LNCaP clone FGC (cell line): ENCODE results near the gene FN1.

Source experiments
- DNase-seq: peaks from one replicate; pipeline ENCODE4 v3.0.0-alpha.2; 2011; ENCODE audit warnings: low read depth
- H3K4me3 ChIP-seq: 2 replicates; pipeline ENCODE4 v1.5.1; 2011; ENCODE audit warnings: mild to moderate bottlenecking, low read depth, low read length, control low read depth
- TF ChIP-seq, protein P1 (sequence below): IDR thresholded peaks from 2 replicates; pipeline ENCODE4 v1.5.1; 2012; ENCODE audit warnings: mild to moderate bottlenecking; ENCODE audit not compliant: control insufficient read depth, insufficient read depth; ENCODE audit errors: extremely low read depth

Gene FN1

DNA sequence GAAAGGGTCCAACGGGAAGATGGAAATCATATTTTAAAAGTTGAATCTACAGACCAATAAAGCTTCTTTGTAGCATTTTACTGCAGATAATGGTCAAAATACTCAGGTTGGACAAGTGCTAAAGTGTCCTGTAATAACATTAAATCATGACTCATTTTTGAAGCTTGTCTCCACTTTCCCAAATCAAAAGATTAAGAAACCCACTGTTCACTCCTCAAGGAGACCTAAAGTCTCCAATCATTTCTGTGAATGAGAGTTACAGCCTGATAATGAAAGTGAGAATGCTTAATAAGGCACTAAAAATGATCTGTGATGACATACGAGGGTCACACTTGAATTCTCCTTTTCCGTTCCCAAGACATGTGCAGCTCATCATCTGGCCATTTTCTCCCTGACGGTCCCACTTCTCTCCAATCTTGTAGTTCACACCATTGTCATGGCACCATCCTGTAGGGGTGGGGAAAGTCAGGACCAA is 70.6 kb downstream of the FN1 start:
- no peak for DNase-seq
- TF ChIP-seq, protein P1, sequence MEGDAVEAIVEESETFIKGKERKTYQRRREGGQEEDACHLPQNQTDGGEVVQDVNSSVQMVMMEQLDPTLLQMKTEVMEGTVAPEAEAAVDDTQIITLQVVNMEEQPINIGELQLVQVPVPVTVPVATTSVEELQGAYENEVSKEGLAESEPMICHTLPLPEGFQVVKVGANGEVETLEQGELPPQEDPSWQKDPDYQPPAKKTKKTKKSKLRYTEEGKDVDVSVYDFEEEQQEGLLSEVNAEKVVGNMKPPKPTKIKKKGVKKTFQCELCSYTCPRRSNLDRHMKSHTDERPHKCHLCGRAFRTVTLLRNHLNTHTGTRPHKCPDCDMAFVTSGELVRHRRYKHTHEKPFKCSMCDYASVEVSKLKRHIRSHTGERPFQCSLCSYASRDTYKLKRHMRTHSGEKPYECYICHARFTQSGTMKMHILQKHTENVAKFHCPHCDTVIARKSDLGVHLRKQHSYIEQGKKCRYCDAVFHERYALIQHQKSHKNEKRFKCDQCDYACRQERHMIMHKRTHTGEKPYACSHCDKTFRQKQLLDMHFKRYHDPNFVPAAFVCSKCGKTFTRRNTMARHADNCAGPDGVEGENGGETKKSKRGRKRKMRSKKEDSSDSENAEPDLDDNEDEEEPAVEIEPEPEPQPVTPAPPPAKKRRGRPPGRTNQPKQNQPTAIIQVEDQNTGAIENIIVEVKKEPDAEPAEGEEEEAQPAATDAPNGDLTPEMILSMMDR, result no peak
- H3K4me3 ChIP-seq, result no peak overlapping the region

DNA sequence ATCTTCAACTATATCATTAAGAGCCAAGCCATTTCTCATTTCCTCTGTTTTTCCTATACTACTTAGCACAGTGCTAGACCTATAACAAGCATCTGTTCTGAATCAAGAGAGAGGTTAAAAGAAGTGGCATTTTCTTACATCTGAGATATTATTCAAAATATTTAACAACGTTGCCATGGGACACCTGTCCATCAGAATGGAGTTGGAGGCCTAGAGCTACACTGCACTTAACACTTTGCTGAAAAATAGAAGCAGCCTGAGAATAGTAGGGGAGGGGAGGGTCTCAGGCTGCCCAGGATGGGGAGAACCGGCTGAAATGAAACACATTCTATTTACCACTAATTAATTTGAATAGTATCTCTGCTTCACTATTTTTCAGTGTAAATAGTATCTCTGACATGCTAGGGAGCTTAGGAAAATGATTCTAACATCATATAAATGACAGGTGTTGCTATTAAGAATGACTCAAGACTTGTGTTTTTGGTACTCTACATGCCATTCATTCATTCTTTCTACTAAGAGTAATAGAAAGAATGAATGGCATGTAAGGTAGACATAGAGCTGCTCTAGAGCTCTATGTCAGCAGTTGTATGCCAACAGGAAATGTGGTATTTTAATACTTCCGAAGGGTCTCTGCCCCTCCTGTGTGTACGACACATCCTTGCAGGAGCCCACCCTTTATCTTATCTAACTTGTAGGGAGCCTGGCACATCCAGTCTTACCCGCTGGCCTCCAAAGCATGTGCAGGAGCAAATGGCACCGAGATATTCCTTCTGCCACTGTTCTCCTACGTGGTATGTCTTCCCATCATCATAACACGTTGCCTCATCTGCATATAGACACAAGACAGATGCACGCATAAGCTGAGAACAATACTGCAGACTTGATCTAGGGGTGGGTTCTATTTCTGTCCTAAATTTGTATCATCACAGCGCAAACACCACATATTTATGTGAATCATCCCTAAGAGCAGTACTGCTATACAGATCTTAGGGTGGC is 71.4 kb downstream of the FN1 start:
- TF ChIP-seq, protein P1, result no peak
- H3K4me3 ChIP-seq, result no peak overlapping the region
- no peak for DNase-seq

DNA sequence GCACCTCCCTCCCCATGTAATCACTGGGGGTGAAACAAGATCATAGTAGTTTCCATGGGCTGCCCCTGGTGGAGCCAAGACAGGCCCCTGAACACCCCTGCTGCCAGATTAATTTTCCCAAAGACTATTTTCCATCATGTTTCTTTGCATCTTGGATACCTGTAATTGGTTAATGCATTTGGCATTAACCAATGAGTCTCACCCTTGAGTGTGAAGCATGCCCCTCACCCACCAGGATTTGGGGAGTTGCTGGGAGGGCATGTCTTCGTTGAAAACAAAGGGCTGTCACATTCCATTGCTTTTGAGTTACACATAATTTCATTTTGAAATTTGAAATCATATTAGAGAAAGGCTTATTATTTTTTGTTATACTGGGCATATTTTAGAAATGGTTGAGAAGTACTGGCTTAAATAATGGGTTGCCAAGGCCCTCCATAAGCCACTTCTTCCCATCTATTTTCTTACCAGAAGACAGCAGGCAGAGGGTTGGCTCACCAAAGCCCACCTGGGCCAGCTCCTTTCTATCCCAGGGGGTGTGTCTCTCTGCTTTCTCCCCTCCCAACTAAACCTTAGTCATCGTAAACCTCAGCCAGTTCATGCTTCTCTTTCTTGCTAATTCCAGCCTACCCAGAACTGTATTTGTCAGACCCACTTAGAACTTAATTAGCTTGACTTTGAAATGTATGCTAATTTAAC is 72.3 kb downstream of the FN1 start:
- no peak for DNase-seq
- no peak overlapping the region for H3K4me3 ChIP-seq
- TF ChIP-seq, protein P1, result no peak

DNA sequence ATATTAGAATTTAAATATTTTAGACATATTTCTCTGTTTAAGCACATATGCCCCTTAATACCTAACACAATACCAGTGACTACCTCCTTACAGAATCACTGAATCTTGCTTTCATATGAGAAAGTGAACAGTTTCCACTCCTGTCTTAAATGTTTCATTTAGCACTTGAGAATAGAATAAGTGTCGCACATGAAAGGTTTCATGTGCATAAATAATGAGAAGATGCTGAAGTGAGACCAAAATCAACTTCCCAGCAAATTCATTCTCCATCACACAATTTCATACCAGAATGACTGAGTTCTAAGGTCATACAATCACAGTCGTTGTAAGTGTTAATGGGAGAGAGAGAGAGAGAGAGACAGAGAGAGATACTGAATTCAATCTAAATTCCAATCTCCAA is 72.8 kb downstream of the FN1 start:
- TF ChIP-seq, protein P1, result no peak

DNA sequence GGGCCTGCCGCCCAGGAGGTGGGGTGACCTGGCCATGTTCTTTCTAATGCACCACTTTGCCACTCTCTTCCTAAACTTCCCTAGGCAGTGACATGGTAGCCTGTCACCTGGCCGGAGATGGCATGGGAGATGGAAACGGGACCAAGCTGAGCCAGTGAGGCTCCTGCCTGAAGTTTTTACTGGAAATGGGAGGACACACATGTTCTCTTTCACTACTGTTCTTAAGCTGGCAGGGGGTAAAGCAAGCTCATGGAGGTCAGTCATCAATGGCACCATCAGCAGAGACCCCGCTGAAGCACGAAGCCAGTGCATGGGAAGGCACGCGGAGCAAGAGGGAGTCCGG is 73.3 kb downstream of the FN1 start:
- H3K4me3 ChIP-seq, result no peak overlapping the region
- no peak for DNase-seq
- TF ChIP-seq, protein P1, result no peak

More for the DNA sequence above, 72.8 kb downstream of the FN1 start:
- H3K4me3 ChIP-seq, result no peak overlapping the region
- DNase-seq, result no peak

DNA sequence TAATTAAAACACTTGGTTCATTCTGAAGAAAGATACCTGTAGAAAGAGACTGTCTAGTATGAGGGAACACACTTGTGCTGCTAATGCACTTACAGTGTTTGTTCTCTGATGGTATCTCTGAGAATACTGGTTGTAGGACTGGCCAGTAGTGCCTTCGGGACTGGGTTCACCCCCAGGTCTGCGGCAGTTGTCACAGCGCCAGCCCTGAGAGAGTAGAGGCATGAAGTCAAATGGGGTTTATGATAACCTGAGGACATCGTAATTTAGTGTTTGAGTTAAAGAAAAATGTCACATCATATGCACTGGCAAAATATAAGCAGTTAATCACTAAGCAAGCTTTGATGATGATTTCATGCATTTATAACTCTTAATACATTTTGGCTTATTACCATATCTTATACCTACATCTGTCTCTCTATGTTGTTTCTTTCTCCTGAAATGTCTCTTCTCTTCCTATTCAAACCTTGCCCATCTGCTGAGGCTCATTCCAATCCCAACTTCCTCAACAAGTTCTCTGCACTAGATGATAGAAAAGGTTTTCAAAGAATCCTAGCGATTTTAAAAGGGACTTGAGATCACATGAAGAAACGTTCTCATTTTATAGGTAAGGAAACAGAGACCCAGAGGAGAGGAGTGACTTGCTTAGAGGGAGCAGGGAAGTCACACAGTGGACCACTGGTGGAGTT is 73.8 kb downstream of the FN1 start:
- DNase-seq, result peak; percentile 66
- no peak overlapping the region for H3K4me3 ChIP-seq
- TF ChIP-seq, protein P1, result no peak
